Daoy (cell line): ENCODE measurements around the gene CSKMT. TPM values are rescaled to one million over a fixed set of nuclear protein-coding genes. Genes with fewer than 3 reads are reported as not detected.

Experiments
- DNase-seq: peaks from one replicate; pipeline ENCODE4 v3.0.0-alpha.2; 2015; ENCODE audit warnings: low read depth
- total RNA-seq: library from RNA; depleted of rRNA; stranded (reverse); fragments of >200 nt; shearing (Covaris generic); gene quantifications from 2 replicates; pipeline ENCODE4 v1.2.3, GENCODE V29; 2014; rRNA removed

CSKMT gene
- total RNA-seq, 1 experiment from 2014 or later, result 14.3 TPM

DNA sequence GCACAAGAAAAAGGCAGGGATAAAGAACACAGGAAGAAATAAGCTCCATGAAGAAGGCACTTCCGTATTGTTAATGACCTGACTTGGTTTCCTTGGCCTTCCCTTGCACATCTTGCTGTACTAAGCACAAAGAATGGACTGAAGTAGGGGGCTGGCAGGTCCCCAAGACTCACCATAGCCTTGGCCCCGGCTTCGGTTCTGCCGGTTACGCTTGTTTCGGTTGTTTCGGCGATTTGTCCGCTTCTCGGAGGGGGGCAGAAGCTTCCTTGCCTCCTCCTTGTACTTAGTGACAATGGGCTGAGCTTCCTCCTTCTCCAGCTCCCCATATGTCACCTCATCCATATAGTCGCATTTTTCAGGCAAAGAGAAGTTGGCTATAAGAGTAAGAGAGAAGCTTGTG is 51.7 kb downstream of the CSKMT start:
- no peak for DNase-seq

Other genes with a start within 250 kb of the CSKMT start
- not detected in 2 replicates for gene SCGB1A1, start 246.3 kb upstream of the CSKMT start, total RNA-seq
- gene AHNAK, start 118.5 kb upstream of the CSKMT start, total RNA-seq, result 92.3 and 107 TPM in 2 replicates
- 1,694 and 1,735 TPM in 2 replicates for gene EEF1G, start 91.4 kb upstream of the CSKMT start, total RNA-seq
- 12.4 and 13.8 TPM in 2 replicates for gene TUT1, start 73.8 kb upstream of the CSKMT start, total RNA-seq
- 123 and 124 TPM in 2 replicates for gene MTA2, start 63.4 kb upstream of the CSKMT start, total RNA-seq
- gene EML3, start 52.5 kb upstream of the CSKMT start, total RNA-seq, result 18.0 and 19.3 TPM in 2 replicates
- 0.33 and 2.7 TPM in 2 replicates for gene ROM1, start 52.1 kb upstream of the CSKMT start, total RNA-seq
- gene B3GAT3, start 43.3 kb upstream of the CSKMT start, total RNA-seq, result 15.0 and 17.9 TPM in 2 replicates
- 128 and 165 TPM in 2 replicates for gene GANAB, start 18.7 kb upstream of the CSKMT start, total RNA-seq
- 15.4 TPM in 2 replicates for gene INTS5, start 12.0 kb upstream of the CSKMT start, total RNA-seq
- gene C11orf98, start 102 bp upstream of the CSKMT start, total RNA-seq, result 86.3 and 116 TPM in 2 replicates
- gene UQCC3, start 6.4 kb downstream of the CSKMT start, total RNA-seq, result 7.7 and 17.7 TPM in 2 replicates
- gene LBHD1, start 7.0 kb downstream of the CSKMT start, total RNA-seq, result 4.9 and 6.0 TPM in 2 replicates
- 132 and 157 TPM in 2 replicates for gene UBXN1, start 13.8 kb downstream of the CSKMT start, total RNA-seq
- gene LRRN4CL, start 24.2 kb downstream of the CSKMT start, total RNA-seq, result 0.98 TPM in 1 of 2 replicates, not detected in the other
- 56.9 and 79.5 TPM in 2 replicates for gene BSCL2, start 42.1 kb downstream of the CSKMT start, total RNA-seq
- gene GNG3, start 42.4 kb downstream of the CSKMT start, total RNA-seq, result not detected in 2 replicates
- 6.8 and 8.2 TPM in 2 replicates for gene HNRNPUL2, start 62.1 kb downstream of the CSKMT start, total RNA-seq
- gene TTC9C, start 63.2 kb downstream of the CSKMT start, total RNA-seq, result 36.7 and 51.0 TPM in 2 replicates
- 9.2 and 11.7 TPM in 2 replicates for gene ZBTB3, start 88.8 kb downstream of the CSKMT start, total RNA-seq
- 94.5 and 97.1 TPM in 2 replicates for gene POLR2G, start 96.3 kb downstream of the CSKMT start, total RNA-seq
- 18.3 and 27.4 TPM in 2 replicates for gene TAF6L, start 106.1 kb downstream of the CSKMT start, total RNA-seq
- gene TMEM179B, start 122.1 kb downstream of the CSKMT start, total RNA-seq, result 40.8 and 64.5 TPM in 2 replicates
- 23.2 and 32.2 TPM in 2 replicates for gene TMEM223, start 126.7 kb downstream of the CSKMT start, total RNA-seq
- 28.4 and 29.3 TPM in 2 replicates for gene NXF1, start 140.1 kb downstream of the CSKMT start, total RNA-seq
- 26.0 and 28.2 TPM in 2 replicates for gene STX5, start 166.7 kb downstream of the CSKMT start, total RNA-seq
- not detected in 2 replicates for gene TEX54, start 167.5 kb downstream of the CSKMT start, total RNA-seq
- gene WDR74, start 174.3 kb downstream of the CSKMT start, total RNA-seq, result 147 and 152 TPM in 2 replicates
- gene SLC3A2, start 215.6 kb downstream of the CSKMT start, total RNA-seq, result 137 and 170 TPM in 2 replicates